ENCODE results near the gene VWCE.

Gene VWCE

GRCh38 chr11:61327669-61328071, 32.6 kb upstream of the VWCE start:
- DNase-seq = no peak

DNA sequence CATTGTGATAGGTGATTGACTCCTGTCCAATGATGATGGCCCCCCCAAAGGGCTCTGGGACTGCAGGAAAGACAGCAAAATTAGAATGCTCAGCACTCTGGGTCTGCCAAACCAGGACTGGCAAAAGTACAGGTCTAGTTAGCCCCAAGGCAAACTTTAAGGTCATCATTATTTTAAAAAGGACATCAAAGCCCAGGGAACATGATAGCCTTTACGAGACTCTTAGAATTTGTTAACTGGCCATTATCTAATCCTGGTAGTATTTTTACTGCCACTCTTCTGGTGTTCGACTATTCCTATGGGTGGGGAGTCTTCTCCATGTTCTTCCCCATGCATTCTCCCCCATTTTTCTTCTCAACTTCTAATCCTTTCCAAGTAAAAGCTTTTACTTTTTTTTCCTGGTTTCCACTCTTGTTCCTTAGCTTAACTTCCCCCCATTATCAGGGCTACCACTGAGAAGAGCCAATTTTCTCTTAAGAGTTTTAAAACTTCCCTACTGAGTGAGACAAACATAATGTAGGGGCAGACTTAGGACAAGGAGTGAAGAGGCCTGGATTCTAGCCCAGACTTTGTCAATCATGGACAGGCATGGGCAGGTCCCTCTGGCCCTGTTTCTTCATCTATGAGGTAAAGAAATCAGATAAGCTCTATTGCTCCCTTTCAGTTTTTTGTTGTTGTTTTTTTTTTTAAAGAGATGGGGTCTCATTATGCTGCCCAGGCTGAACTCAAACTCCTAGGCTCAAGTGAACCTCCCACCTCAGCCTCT, 30.7 kb upstream of the VWCE start:
- no peak for DNase-seq

- no peak for DNase-seq
Observed at GRCh38 chr11:61315260-61315659, 20.1 kb upstream of the VWCE start.

DNA sequence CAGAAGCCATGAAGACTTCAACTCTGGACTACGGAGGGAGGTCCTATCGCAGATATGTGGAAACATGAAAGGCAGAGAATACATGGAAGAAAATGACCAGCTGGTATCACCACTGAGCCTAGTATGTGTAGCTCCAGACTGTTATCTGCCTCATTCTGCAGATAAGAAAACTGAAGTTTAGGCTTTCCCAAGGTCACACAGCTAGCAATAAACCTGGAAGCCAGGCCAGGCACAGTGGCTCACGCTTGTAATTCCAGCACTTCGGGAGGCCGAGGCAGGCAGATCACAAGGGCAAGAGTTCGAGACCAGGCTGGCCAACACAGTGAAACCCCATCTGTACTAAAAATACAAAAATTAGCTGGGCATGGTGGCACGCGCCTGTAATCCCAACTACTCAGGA, 15.6 kb upstream of the VWCE start:
- no peak for DNase-seq

- no peak for DNase-seq
Observed at GRCh38 chr11:61309739-61310138, 14.6 kb upstream of the VWCE start.

GRCh38 chr11:61309141-61309540, 14.0 kb upstream of the VWCE start:
- DNase-seq = no peak

DNA sequence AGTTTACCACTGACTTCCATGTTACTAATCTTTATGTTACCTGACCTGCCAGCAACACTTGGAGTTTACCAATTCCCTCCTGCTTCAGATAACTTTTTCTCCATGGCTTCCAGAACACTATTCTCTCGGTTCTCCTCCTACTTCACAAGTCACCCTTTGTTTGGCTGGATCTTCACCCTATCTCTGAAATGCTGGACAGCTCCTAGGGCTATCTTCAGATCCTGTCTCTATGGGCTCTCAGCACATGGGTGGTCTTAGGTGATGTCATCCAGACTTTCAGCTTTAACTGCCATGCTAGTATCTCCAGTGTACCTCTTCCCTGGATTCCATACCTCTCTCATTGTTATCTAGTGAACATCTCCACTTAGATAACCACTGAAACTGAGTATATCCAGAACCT, 12.2 kb upstream of the VWCE start:
- no peak for DNase-seq

DNA sequence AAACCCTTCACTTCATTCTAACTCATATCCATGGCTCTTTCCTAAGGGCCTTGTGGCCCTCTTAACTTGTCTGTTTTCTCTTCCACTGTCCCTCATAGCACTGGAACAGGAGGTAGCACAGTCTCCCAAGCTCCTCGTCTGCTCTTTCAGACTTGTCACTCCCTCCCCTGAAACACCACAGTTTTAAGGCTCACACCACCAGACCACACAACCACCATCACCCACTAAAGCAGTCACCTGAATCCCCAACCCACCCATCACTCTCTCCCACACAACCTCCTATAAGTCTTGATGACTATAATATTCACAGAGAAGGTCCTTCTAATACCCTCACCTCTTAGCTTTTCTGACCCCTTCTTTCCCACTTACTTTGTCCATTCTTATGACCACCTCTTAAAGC, 11.1 kb upstream of the VWCE start:
- DNase-seq = no peak

GRCh38 chr11:61305417-61305816, 10.3 kb upstream of the VWCE start:
- no peak for DNase-seq

GRCh38 chr11:61303725-61304124, 8.6 kb upstream of the VWCE start:
- no peak for DNase-seq

- no peak for DNase-seq
Observed at GRCh38 chr11:61302550-61302949, 7.4 kb upstream of the VWCE start.

GRCh38 chr11:61298663-61299244, 3.6 kb upstream of the VWCE start:
- no peak for DNase-seq

DNA sequence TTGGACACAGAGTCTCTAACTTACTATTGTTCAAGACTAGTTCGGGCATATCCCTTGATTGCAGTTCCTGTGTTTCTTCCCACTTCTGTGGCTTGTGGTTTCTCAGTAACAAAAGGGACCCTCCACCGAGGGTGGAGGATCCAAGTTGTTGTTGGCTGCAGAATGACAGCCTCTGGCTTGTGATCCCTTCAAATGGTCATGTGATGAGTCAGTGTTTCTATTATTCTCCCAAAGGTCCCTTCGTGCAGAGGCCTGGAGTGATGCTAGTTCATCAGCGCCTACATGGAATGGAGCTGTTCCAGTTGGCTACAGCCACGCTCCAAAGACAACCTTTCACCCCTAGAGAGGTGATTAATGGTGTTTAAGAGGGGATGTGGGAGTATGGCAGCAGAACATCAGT, 2.6 kb upstream of the VWCE start:
- DNase-seq = no peak

DNA sequence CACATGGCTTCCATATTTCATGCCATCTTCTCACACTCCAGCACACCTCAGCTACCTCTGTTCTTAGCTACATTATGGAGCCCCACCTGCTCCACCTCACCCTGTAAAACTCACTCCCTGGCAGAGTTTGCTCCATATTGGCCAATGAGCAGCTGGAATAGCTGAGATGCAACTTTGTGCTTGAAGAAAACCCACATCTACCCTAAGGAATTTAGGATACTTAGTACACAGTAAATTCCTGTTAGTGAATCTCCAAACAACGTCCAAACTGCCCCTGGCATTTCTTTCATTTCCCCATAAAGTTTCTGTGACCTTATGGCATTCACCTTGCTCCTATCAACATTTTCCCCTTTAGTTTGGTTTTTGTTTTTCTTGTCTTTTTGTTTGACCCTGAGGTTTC, 2.2 kb upstream of the VWCE start:
- no peak for DNase-seq

DNA sequence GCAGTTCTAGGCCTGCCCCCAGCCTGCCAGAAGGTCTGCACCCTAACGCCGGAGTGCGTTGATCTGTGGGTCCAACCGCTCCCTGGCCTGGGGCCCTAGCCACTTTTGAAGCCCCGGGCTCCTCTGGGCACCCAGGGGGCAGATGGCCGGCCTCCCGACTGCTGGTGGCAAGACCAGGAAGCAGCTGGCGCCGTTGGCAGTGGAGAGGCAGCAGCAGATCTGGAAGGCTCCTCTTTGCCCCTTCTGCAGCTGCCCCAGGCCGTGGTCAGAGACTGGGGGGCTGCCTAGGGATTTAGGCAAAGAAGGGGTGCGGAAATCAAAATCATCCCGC, 445 bp upstream of the VWCE start:
- no peak for DNase-seq

DNA sequence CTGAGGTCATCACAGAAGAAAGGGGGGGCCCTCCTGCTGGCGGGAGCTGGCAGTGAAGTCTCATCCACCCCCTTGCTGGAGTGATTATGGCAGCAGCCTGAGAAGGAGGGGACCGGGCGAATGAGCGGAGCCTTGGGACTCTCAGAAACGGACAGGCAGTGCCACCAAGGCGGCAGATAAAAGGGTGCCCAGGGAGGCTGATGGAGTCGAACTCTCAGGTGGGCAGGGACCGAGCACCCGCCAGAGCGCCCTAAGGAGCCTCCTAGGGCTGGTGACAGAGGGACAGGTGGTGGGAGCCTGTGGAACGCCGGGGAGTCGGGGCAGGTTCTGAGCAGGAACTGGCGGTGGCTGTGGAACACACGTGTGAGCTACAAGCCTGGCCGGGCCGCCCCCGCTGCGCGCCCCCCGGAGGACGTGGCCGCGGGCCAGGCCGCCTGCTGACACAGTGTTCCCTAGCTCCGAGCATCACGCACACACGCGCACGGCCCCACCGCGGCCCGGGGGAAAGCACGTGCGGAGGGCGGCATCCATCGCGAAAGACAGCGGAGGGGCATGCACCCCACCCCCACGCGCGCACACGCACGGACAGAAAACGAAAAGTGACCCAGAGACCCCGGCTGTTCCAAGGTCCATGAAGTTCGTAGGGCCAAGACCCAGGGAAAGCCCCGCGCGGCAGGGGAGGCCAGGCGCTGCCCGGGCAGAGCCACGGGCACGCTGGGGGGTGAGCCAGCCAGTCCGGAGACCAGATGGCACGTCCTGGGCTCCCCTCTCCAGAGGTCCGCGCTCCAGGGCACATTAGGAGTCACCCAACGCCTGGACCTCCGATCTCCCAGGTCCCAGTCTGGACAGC, 1.0 kb downstream of the VWCE start:
- DNase-seq = no peak

- no peak for DNase-seq
Observed at GRCh38 chr11:61292356-61292755, 2.8 kb downstream of the VWCE start.

- DNase-seq = no peak
Observed at GRCh38 chr11:61290905-61291690, 4.0 kb downstream of the VWCE start.

- no peak for DNase-seq
Observed at GRCh38 chr11:61287338-61287977, 7.7 kb downstream of the VWCE start.

GRCh38 chr11:61283613-61284012, 11.5 kb downstream of the VWCE start:
- no peak for DNase-seq

DNA sequence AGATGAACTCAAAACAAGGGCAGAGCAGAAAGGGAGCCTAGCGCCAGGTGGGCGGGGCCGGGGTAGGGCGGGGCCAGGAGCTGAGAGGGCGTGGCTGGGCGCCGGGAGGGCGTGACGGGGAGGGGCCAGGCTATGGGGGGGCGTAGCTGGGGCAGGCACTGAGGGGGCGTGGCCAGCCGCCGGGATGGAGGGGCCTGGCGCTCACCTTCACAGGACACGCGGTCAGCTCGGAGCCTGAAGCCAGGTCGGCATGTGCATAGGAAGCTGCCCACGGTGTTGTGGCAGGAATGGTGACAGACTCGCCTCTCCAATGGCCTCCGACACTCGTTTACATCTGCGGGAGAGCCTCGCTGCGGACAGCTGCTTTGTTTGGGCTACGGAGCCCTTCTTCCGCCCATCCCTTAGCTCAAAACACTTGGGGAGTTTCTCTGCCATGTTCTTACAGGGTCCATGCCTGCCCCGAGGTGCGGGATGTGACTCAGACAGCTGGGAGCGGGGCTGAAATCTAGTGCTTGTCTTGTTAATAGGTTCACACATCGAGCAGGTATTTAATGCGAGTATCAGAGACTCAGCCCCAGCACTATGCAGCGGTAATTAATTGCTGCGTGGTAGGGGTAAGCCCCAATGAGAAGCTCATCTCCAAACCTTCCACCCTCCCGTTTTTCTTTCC, 13.4 kb downstream of the VWCE start:
- no peak for DNase-seq
